Epidermal melanocyte (primary cell): ENCODE results near the gene ANTXR1.
A peak's percentile ranks its signal among the peaks of the same experiment; 100 is the strongest.

ENCODE experiments used
- DNase-seq: peaks from one replicate; pipeline ENCODE4 v3.0.0; 2011; ENCODE audit warnings: low spot score; ENCODE audit not compliant: insufficient read length

Gene ANTXR1

GRCh38 chr2:69269330-69269729 is 256.4 kb downstream of the ANTXR1 start:
- no peak for DNase-seq

GRCh38 chr2:69271831-69272257 is 258.9 kb downstream of the ANTXR1 start:
- DNase-seq, result no peak

GRCh38 chr2:69272803-69273471 is 260.0 kb downstream of the ANTXR1 start:
- DNase-seq, result no peak

GRCh38 chr2:69275490-69275889 is 262.5 kb downstream of the ANTXR1 start:
- DNase-seq, result no peak

GRCh38 chr2:69278366-69278765 is 265.4 kb downstream of the ANTXR1 start:
- no peak for DNase-seq

GRCh38 chr2:69279211-69279610 is 266.2 kb downstream of the ANTXR1 start:
- DNase-seq, result no peak

- no peak for DNase-seq
These were observed 267.1 kb downstream of the ANTXR1 start for GRCh38 chr2:69279931-69280681.

GRCh38 chr2:69280796-69281412 is 267.9 kb downstream of the ANTXR1 start:
- DNase-seq, result no peak

GRCh38 chr2:69285379-69285894 is 272.5 kb downstream of the ANTXR1 start:
- no peak for DNase-seq

GRCh38 chr2:69287544-69287943 is 274.6 kb downstream of the ANTXR1 start:
- no peak for DNase-seq

GRCh38 chr2:69288429-69288828 is 275.4 kb downstream of the ANTXR1 start:
- no peak for DNase-seq

GRCh38 chr2:69291004-69291650 is 278.1 kb downstream of the ANTXR1 start:
- no peak for DNase-seq

GRCh38 chr2:69291721-69292120 is 278.7 kb downstream of the ANTXR1 start:
- no peak for DNase-seq

GRCh38 chr2:69292256-69292655 is 279.3 kb downstream of the ANTXR1 start:
- no peak for DNase-seq

- no peak for DNase-seq
These were observed 283.4 kb downstream of the ANTXR1 start for GRCh38 chr2:69296421-69296820.

GRCh38 chr2:69297216-69297615 is 284.2 kb downstream of the ANTXR1 start:
- no peak for DNase-seq

- DNase-seq, result peak; percentile 35
These were observed 285.3 kb downstream of the ANTXR1 start for GRCh38 chr2:69298261-69298660.

GRCh38 chr2:69298862-69299261 is 285.9 kb downstream of the ANTXR1 start:
- DNase-seq, result no peak
